Measurements from ENCODE around the gene SSTR4. TPM values are rescaled to one million over a fixed set of nuclear protein-coding genes. Genes with fewer than 3 reads are reported as not detected.

SSTR4 gene
- polyA plus RNA-seq, 4 donors, result 0.16 TPM; not detected in 3

DNA sequence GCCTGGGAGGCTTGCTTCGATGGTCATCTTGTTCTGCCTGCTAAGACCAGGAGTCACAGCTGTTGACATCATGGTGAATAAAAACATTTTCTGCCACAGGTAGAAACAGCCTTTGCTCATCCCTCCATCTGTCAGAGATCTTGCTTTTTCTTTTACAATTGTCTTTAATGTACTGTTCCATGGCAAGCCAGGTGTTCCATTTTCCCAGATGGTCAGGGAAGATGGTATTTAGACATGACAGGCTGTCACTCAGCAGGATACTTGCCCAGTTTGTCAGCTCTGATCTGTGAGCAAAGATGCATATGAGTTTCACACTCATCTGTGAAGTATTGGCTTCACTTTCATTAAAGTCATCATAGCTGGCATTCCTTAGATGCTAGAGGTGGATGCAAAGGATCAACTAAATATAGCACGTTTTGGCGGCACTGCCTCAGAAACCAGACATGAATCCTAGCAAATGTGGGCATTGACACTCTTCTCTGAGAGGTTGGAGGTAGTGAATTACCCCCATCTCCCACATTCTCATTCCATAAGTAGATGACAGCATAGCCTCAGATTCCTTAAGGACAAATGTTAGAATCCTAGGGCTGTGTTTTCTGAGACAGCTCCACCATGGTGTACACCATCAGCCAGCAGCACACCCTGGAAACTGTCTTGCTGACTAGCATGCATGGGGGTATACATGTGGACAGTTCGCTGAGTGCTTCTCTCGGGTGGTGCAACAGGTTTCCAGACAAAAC lies 4.2 kb downstream of the SSTR4 start:
- FAIRE-seq (no peak), DNase-seq (no peak)
- H3K4me1 ChIP-seq (ENCODE audit: control insufficient read depth in 3 of 3, insufficient read depth in 2 of 3, low read depth in 1 of 3, low read length in 2 of 3), result no peaks in the 10 kb centered on the region
- H3K36me3 ChIP-seq (ENCODE audit: control insufficient read depth in 3 of 3, insufficient read depth in 2 of 3, low read depth in 1 of 3, low read length in 3 of 3), result no peaks in the 10 kb centered on the region
- H3K27ac ChIP-seq (ENCODE audit: low read depth in 1 of 3, low read length in 2 of 3), result no peak overlapping the region
- 83 to 88% (median 84%) methylated on average over 5 of the region's 5 CpGs for WGBS, 3 donors
- H3K9me3 ChIP-seq (ENCODE audit: control insufficient read depth in 2 of 2, insufficient read depth in 1 of 2, low read depth in 1 of 2, low read length in 1 of 2), result no peaks in the 10 kb centered on the region
- H3K4me3 ChIP-seq (ENCODE audit: low read depth in 1 of 3, low read length in 3 of 3), result no peak overlapping the region
- peaks cover 4 to 30% (median 9%) of the 10 kb centered on the region in 3 donors for H3K27me3 ChIP-seq (ENCODE audit: control insufficient read depth in 3 of 3, insufficient read depth in 3 of 3, low read length in 3 of 3)

GRCh38 chr20:23039885-23040508 lies 4.9 kb downstream of the SSTR4 start:
- 57 to 68% (median 57%) methylated on average over 3 of the region's 3 CpGs for WGBS, 3 donors
- H3K36me3 ChIP-seq (ENCODE audit: control insufficient read depth in 3 of 3, insufficient read depth in 2 of 3, low read depth in 1 of 3, low read length in 3 of 3), result no peaks in the 10 kb centered on the region
- no peaks in the 10 kb centered on the region for H3K9me3 ChIP-seq (ENCODE audit: control insufficient read depth in 2 of 2, insufficient read depth in 1 of 2, low read depth in 1 of 2, low read length in 1 of 2)
- DNase-seq, result no peak
- H3K27ac ChIP-seq (ENCODE audit: low read depth in 1 of 3, low read length in 2 of 3), result no peak overlapping the region
- no peaks in the 10 kb centered on the region for H3K4me1 ChIP-seq (ENCODE audit: control insufficient read depth in 3 of 3, insufficient read depth in 2 of 3, low read depth in 1 of 3, low read length in 2 of 3)
- H3K4me3 ChIP-seq (ENCODE audit: low read depth in 1 of 3, low read length in 3 of 3), result no peak overlapping the region
- peaks cover 4 to 30% (median 5%) of the 10 kb centered on the region in 3 donors for H3K27me3 ChIP-seq (ENCODE audit: control insufficient read depth in 3 of 3, insufficient read depth in 3 of 3, low read length in 3 of 3)
- FAIRE-seq, result no peak

- DNase-seq, result no peak
- 58 to 61% (median 60%) methylated on average over 3 of the region's 3 CpGs for WGBS, 3 donors
These were observed 7.2 kb downstream of the SSTR4 start for GRCh38 chr20:23042270-23042669.

GRCh38 chr20:23043376-23043775 lies 8.3 kb downstream of the SSTR4 start:
- Histone ChIP-seq H3K9me3 (ENCODE audit: control insufficient read depth in 2 of 2, insufficient read depth in 1 of 2, low read depth in 1 of 2, low read length in 1 of 2) (no peaks in the 10 kb centered on the region), H3K27ac (ENCODE audit: low read depth in 1 of 3, low read length in 2 of 3) (no peak overlapping the region), H3K4me3 (ENCODE audit: low read depth in 1 of 3, low read length in 3 of 3) (no peak overlapping the region), H3K4me1 (ENCODE audit: control insufficient read depth in 3 of 3, insufficient read depth in 2 of 3, low read depth in 1 of 3, low read length in 2 of 3) (no peaks in the 10 kb centered on the region), H3K27me3 (ENCODE audit: control insufficient read depth in 3 of 3, insufficient read depth in 3 of 3, low read length in 3 of 3) (peaks cover 8 to 39% (median 11%) of the 10 kb centered on the region in 3 donors), H3K36me3 (ENCODE audit: control insufficient read depth in 3 of 3, insufficient read depth in 2 of 3, low read depth in 1 of 3, low read length in 3 of 3) (no peaks in the 10 kb centered on the region)
- DNase-seq (peak; percentile 29 to 43), FAIRE-seq (no peak)
- 15 to 51% (median 26%) methylated on average over 6 of the region's 6 CpGs for WGBS, 3 donors

More at GRCh38 chr20:23042270-23042669, 7.2 kb downstream of the SSTR4 start:
- Histone ChIP-seq H3K36me3 (ENCODE audit: control insufficient read depth in 3 of 3, insufficient read depth in 2 of 3, low read depth in 1 of 3, low read length in 3 of 3) (no peaks in the 10 kb centered on the region), H3K4me3 (ENCODE audit: low read depth in 1 of 3, low read length in 3 of 3) (no peak overlapping the region), H3K4me1 (ENCODE audit: control insufficient read depth in 3 of 3, insufficient read depth in 2 of 3, low read depth in 1 of 3, low read length in 2 of 3) (no peaks in the 10 kb centered on the region), H3K27ac (ENCODE audit: low read depth in 1 of 3, low read length in 2 of 3) (no peak overlapping the region), H3K9me3 (ENCODE audit: control insufficient read depth in 2 of 2, insufficient read depth in 1 of 2, low read depth in 1 of 2, low read length in 1 of 2) (no peaks in the 10 kb centered on the region), H3K27me3 (ENCODE audit: control insufficient read depth in 3 of 3, insufficient read depth in 3 of 3, low read length in 3 of 3) (peaks cover 4 to 34% (median 5%) of the 10 kb centered on the region in 3 donors)
- no peak for FAIRE-seq

GRCh38 chr20:23046431-23046830 lies 11.3 kb downstream of the SSTR4 start:
- Histone ChIP-seq H3K4me3 (ENCODE audit: low read depth in 1 of 3, low read length in 3 of 3) (no peak overlapping the region), H3K9me3 (ENCODE audit: control insufficient read depth in 2 of 2, insufficient read depth in 1 of 2, low read depth in 1 of 2, low read length in 1 of 2) (no peaks in the 10 kb centered on the region), H3K27ac (ENCODE audit: low read depth in 1 of 3, low read length in 2 of 3) (no peak overlapping the region), H3K27me3 (ENCODE audit: control insufficient read depth in 3 of 3, insufficient read depth in 3 of 3, low read length in 3 of 3) (peaks cover 9 to 54% (median 25%) of the 10 kb centered on the region in 3 donors), H3K4me1 (ENCODE audit: control insufficient read depth in 3 of 3, insufficient read depth in 2 of 3, low read depth in 1 of 3, low read length in 2 of 3) (peaks cover 0 to 10% (median 2%) of the 10 kb centered on the region in 3 donors), H3K36me3 (ENCODE audit: control insufficient read depth in 3 of 3, insufficient read depth in 2 of 3, low read depth in 1 of 3, low read length in 3 of 3) (no peaks in the 10 kb centered on the region)
- FAIRE-seq (no peak), DNase-seq (no peak)

- Histone ChIP-seq H3K36me3 (ENCODE audit: control insufficient read depth in 3 of 3, insufficient read depth in 2 of 3, low read depth in 1 of 3, low read length in 3 of 3) (no peaks in the 10 kb centered on the region), H3K9me3 (ENCODE audit: control insufficient read depth in 2 of 2, insufficient read depth in 1 of 2, low read depth in 1 of 2, low read length in 1 of 2) (no peaks in the 10 kb centered on the region), H3K27me3 (ENCODE audit: control insufficient read depth in 3 of 3, insufficient read depth in 3 of 3, low read length in 3 of 3) (peaks cover 11 to 58% (median 25%) of the 10 kb centered on the region in 3 donors), H3K4me1 (ENCODE audit: control insufficient read depth in 3 of 3, insufficient read depth in 2 of 3, low read depth in 1 of 3, low read length in 2 of 3) (peaks cover 0 to 13% (median 2%) of the 10 kb centered on the region in 3 donors), H3K4me3 (ENCODE audit: low read depth in 1 of 3, low read length in 3 of 3) (peak overlapping the region in 2 of 3 donors; percentile 18 to 31), H3K27ac (ENCODE audit: low read depth in 1 of 3, low read length in 2 of 3) (no peak overlapping the region)
- FAIRE-seq, result no peak
- WGBS, 3 donors, result 56 to 61% (median 57%) methylated on average over 13 of the region's 13 CpGs
- DNase-seq, result no peak
These were observed 12.1 kb downstream of the SSTR4 start for GRCh38 chr20:23047001-23047737.

- Histone ChIP-seq H3K9me3 (ENCODE audit: control insufficient read depth in 2 of 2, insufficient read depth in 1 of 2, low read depth in 1 of 2, low read length in 1 of 2) (no peaks in the 10 kb centered on the region), H3K4me3 (ENCODE audit: low read depth in 1 of 3, low read length in 3 of 3) (peak overlapping the region in 2 of 3 donors; percentile 18 to 31), H3K4me1 (ENCODE audit: control insufficient read depth in 3 of 3, insufficient read depth in 2 of 3, low read depth in 1 of 3, low read length in 2 of 3) (peaks cover 0 to 13% (median 2%) of the 10 kb centered on the region in 3 donors), H3K36me3 (ENCODE audit: control insufficient read depth in 3 of 3, insufficient read depth in 2 of 3, low read depth in 1 of 3, low read length in 3 of 3) (no peaks in the 10 kb centered on the region), H3K27ac (ENCODE audit: low read depth in 1 of 3, low read length in 2 of 3) (peak overlapping the region in 1 of 3 donors; percentile 88), H3K27me3 (ENCODE audit: control insufficient read depth in 3 of 3, insufficient read depth in 3 of 3, low read length in 3 of 3) (peaks cover 14 to 63% (median 26%) of the 10 kb centered on the region in 3 donors)
- FAIRE-seq (no peak), DNase-seq (peak in 1 of 2 donors; percentile 10)
- WGBS, 3 donors, result 10 to 21% (median 15%) methylated on average over 40 to 47 of the region's 47 CpGs
These were observed 12.7 kb downstream of the SSTR4 start for GRCh38 chr20:23047738-23048214.

Measured in small intestine (tissue), 7 donors.